Medulla oblongata (tissue), 1 donor: ENCODE data around the gene PRKAR1A.

Experiments used
- DNase-seq: peaks from one replicate; pipeline ENCODE4 v3.0.0-alpha.2; 2015; ENCODE audit errors: extremely low spot score

The PRKAR1A gene

DNA sequence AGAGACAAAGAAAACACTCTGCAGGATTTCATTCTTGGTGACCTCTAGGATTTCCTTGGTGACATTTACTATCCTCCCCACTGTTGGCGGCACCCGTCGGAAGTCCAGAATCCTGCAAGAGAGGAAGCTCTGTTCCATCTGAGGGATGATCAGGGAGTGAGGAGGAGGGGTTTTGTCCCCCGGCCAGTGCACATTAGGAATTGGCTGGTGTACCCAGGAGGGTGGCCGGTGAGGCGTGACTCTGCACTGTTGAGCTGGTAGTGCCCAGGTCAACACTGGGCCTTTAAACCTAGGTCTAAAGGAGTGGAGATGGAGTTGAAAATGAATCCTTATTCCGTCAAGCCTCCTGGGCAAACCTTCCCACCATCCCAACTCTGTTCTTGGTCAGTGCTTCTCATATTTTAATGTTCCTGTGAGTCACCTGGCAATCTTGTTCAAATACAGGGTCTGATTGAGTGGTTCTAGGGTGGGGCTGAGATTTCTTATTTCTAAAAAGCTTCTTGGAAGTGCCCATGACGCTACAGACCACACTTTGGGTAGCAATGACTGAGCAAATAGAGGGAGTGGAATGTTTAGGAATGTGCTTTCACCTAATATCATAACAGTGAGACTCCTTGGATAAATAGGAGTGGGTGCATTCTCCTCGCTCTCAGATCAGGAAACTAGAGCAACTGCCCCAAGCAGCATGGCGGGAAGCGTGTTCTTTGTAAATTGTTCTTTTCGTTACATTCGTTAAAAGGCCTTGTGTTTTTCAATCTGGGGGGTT lies 30.7 kb downstream of the PRKAR1A start:
- no peak for DNase-seq

DNA sequence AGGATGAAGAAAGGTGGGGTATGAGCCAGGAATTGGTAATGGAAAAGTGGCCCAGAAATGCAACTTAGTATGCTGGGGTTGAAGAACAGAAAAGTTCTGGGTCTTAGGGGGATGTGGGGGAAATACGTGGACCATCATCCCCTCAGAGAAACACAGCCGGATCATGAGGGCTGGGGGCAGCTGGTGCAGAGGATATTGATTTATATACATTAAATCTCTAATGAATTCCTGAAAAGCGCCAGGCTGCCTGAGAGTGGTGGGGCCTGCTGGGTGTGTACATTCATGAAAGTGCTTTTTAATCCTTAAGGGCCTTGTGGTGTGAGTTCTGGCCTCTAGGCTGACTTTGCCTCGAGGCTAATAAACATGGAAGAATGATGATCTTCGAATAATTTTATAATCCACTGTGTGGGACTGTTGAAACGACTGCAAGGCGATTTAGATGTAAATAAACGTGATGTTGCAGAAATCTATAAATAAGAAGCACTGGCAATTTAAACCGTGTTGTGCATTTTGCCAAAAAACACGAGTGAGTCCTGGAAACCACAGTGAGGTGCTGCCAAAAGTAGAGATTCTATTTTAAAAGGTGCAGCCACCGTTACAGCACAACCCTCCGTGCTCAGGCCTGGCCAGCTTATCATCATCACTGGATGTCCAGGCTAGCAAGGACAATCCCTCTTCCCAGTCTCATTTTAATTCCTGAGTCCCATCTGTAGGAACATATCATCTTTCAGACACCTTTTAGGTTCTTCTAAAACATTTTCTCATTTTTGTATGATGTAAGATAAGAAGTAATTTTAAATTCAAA lies 32.1 kb downstream of the PRKAR1A start:
- DNase-seq = no peak

GRCh38 chr17:68556551-68556950 lies 44.3 kb downstream of the PRKAR1A start:
- DNase-seq = no peak

DNA sequence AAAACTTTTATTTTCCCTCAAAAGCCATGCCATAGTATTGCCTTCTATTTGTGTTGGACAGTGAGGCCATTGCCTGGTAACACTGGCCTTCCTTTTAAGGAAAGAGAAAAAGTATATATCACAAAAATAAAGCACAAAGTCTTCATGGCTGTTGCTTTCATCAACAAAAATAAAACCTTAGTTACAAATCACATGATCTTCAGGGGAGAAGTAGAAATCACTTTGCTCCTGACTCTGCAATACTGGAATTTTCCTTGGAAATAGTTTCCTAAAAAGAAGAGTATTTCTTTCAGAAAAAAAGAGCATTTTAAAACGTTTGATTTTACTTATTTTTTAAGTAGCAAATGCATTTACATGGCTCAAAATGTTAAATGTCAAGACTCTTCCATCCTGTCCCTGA lies 47.1 kb downstream of the PRKAR1A start:
- DNase-seq = no peak

DNA sequence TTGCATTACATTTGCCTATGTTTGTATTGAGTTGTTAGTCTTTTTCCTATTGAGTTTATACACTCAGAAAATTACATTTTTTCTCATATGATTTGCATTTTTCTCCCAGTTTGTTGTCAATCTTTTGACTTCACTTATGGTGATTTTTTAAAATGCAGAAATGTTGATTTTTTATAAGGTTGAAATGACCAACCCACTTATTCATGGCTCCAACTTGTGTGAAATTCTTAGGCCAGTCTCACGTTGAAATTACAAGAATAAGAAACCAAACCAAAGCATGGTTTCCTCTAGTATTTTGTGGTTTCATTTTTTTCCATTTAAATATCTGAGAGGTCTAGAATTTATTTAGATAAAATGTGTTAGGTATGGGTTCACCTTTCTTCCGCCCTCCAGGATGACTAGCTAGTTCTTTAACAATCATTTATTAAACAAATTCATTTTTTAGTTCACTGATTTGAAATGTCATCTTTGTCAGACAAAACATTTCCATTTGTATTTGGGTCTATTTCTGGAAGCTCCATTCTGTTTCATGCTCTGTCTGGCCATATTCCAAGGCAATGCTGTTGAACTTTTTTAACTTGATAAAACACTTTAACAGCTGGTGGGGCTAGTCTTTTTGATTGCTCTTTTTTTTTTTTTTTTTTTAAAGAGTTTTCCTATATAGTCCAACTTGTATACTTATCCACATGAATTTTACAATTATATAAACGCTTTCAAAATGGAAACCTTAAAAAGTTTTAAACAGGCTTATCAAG lies 48.9 kb downstream of the PRKAR1A start:
- no peak for DNase-seq

- no peak for DNase-seq
Measured at GRCh38 chr17:68562736-68563135, 50.5 kb downstream of the PRKAR1A start.

DNA sequence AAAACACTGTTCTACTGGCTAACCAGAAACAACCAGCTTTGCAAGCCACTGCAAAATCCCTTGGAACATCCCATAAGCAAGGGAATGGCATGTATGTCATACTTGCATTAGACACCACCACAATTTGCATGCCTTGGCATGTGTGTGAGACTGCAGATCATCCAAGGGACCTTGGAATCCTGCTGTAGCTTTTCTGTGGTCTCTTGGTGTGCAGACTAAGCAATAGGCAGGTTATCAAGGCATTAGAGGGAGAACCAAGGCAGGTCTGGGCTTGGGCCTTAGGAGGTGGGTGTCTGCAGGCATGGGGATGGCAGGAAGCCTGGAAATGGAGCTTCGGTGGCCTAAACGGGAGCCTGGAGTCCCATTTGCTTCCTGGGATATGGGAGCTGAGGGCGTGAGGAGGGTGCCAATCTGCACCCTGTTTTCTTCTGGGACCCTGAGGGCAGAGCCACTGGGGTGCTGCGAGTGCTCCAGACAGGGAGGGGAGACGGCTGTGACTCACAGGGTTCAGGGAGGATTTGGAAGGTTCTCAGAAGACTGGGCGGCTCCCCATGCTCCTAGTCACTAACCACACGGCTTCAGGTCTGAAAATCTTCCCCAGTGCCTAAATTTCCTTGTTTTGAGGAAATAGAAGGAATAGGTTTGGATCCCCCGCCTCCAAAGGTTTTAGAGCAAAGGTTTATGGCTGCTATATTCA lies 52.3 kb downstream of the PRKAR1A start:
- no peak for DNase-seq

DNA sequence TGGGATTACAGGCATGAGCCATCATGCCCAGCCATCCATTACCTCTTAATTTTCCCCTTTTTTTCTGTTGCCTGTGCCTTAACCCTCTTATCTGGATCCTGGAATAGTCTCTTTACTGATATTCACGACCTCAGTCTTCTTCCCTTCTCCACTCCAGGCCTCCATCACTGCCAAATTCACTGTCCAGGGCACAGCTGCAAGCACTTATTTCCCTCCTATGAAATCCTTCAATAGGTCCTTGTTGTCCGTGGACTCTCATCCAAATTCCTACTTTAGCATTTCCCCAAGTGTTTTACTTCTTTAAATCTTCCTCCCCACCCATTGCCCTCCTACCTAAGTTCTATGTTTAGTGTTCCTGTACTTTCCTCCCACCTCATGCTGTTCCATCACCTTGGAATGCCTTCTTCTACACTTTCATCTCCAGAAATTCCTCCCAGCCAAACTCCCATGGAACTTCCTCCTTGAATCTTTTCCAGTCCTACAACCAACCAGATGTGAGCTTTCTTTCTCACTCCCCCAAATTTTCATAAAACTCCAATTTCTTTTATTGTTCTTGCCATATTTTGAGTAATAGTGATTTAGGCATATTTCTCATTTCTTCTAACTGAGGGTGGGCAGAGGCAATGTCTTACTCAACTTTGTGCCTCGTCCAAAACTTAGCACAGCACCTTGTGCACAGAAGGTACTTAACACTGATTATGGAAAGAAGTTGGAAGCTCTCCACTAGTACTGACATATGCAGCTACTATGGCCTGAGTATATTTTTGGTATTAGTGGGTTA lies 53.6 kb downstream of the PRKAR1A start:
- no peak for DNase-seq

DNA sequence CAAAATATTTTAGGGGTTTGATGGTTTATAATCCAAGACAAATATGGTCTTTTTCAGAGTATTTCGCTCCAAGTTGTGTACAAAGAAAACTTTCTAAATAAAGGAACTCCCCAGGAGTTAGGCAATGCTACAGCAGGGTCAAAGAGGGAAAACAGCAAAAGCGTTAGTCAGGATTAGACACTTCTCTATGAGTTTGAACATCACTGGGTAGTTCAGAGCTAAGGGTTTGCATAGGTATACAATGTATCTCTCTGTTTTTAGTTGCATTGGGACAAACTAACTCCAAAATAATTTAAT lies 54.2 kb downstream of the PRKAR1A start:
- no peak for DNase-seq

- DNase-seq = no peak
Measured at GRCh38 chr17:68567035-68567434, 54.8 kb downstream of the PRKAR1A start.

- DNase-seq = no peak
Measured at GRCh38 chr17:68567581-68567980, 55.4 kb downstream of the PRKAR1A start.

- DNase-seq = no peak
Measured at GRCh38 chr17:68568581-68568980, 56.4 kb downstream of the PRKAR1A start.

GRCh38 chr17:68569346-68569745 lies 57.1 kb downstream of the PRKAR1A start:
- no peak for DNase-seq

DNA sequence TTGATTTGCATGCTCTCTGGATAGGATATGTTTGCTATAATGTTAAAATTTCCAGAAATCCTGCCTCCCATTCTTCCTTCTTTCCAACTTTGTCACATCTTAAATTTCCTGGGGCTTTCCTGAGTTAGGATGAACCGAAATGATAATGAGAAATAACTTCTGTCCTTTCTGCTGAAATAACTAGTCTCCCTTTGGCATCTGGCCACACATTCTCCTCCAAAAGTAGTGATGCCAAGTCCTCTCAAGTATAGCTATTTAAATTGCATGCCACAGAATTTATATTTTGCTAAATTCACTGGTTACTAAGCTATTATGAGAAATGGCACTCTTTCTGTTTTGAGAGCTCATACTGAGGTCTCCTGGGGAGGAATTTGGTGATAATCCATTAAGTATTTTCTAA lies 58.3 kb downstream of the PRKAR1A start:
- no peak for DNase-seq

DNA sequence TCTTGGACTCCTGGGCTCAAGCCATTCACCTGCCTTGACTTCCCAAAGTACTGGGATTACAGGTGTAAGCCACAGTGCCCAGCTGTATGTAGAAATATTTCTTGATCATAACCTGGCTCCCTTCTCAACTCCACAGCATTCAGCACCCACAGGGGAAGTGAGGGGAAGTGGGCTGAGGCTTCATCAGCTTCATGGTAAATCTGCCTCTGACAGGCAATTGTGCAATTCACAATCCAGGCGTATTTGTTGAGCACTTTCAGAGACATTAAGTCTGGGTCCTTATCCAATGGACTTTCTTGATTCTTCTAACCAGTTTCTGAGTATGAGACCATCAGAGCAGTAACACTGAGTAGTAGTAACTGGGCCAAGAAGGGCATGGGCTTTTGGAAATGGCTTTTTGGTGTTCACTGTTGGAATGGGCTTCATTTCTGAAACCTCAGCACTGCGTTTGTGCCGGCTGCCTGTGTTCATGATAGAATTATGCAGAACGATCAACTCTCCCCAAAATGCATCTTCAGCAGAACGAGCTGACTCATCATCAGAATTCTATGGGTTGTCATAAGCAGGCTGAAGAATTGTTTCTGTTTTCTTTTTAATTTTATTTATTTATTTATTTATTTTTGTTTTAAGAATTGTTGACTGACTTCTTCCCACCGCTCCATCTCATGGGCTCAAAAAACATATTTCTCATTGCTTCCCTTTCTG lies 60.1 kb downstream of the PRKAR1A start:
- no peak for DNase-seq

DNA sequence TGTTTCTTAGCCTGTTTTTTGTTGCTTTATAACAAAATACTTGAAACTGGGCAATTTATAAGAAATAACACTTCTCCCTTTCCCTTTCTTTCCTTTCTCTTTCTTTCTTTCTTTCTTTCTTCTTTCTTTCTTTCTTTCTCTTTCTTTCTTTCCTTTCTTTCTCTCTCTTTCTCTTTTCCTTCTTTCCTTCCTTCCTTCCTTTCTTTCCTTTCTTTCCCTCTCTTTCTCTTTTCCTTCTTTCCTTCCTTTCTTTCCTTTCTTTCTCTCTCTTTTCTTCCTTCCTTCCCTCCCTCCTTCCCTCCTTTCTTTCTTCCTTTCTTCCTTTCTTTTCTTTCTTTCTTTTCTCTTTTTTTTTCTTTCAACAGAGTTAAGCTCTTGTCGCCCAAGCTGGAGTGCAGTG lies 61.1 kb downstream of the PRKAR1A start:
- DNase-seq = no peak

GRCh38 chr17:68576137-68576536 lies 63.9 kb downstream of the PRKAR1A start:
- no peak for DNase-seq

GRCh38 chr17:68576811-68577496 lies 64.7 kb downstream of the PRKAR1A start:
- DNase-seq = no peak

GRCh38 chr17:68577497-68577821 lies 65.2 kb downstream of the PRKAR1A start:
- DNase-seq = no peak

GRCh38 chr17:68578236-68578635 lies 66.0 kb downstream of the PRKAR1A start:
- no peak for DNase-seq
